GM18519 (cell line): ENCODE data around the gene B3GLCT.
"Not testable (repeated sequence)": the region's sequence is repeated elsewhere in the genome, so short reads cannot be mapped to it uniquely, and the experiment has no call there.

Source experiments
- ATAC-seq: cut with Tn5 transposase; IDR thresholded peaks from one replicate; pipeline ENCODE4 v1.9.1; 2021; ENCODE audit warnings: mild to moderate bottlenecking, moderate library complexity; ENCODE audit not compliant: unreplicated experiment, low FRiP score

The B3GLCT gene

GRCh38 chr13:31199849-31200636, at the start of gene B3GLCT:
B3GLCT (plus strand) TSS chr13:31199975; CDS start chr13:31200085, 110 bp downstream.
- peak; percentile 79 for ATAC-seq

GRCh38 chr13:31150315-31150985, 49.3 kb upstream of the B3GLCT start:
- ATAC-seq, result no peak

GRCh38 chr13:31151837-31152236, 47.9 kb upstream of the B3GLCT start:
- no peak for ATAC-seq

GRCh38 chr13:31154939-31155338, 44.8 kb upstream of the B3GLCT start:
- no peak for ATAC-seq

GRCh38 chr13:31159306-31159705, 40.5 kb upstream of the B3GLCT start:
- ATAC-seq, result no peak

GRCh38 chr13:31160857-31161556, 38.8 kb upstream of the B3GLCT start:
- ATAC-seq, result peak; percentile 23

GRCh38 chr13:31161557-31162150, 38.1 kb upstream of the B3GLCT start, which contains the start of gene HSPH1:
HSPH1 (minus strand) TSS chr13:31161904; CDS start chr13:31161582, 322 bp downstream.
- ATAC-seq, result peak; percentile 64

GRCh38 chr13:31162151-31163008, 37.4 kb upstream of the B3GLCT start:
- peak; percentile 71 for ATAC-seq

GRCh38 chr13:31166591-31166990, 33.2 kb upstream of the B3GLCT start:
- no peak for ATAC-seq

DNA sequence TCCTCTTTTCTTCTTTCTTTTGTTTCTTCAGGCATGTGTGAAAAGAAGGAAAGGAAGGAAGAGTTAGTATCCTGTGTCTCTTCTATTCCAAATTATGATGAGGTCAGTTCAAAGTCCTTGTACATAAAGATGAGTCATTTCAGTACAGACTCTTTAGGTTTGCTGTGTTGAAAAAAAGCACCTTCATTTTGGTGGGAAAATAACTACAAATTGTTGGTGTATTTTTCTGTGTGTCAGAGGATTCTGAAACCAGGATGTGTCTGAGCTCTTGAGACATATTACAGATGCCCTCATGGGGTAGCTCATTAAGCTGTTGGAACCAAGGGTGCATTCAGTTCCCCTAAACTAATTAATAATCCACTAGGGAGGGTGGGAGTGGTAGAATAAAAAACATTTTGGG, 32.3 kb upstream of the B3GLCT start:
- ATAC-seq, result peak; percentile 57

GRCh38 chr13:31168166-31168565, 31.6 kb upstream of the B3GLCT start:
- no peak for ATAC-seq

DNA sequence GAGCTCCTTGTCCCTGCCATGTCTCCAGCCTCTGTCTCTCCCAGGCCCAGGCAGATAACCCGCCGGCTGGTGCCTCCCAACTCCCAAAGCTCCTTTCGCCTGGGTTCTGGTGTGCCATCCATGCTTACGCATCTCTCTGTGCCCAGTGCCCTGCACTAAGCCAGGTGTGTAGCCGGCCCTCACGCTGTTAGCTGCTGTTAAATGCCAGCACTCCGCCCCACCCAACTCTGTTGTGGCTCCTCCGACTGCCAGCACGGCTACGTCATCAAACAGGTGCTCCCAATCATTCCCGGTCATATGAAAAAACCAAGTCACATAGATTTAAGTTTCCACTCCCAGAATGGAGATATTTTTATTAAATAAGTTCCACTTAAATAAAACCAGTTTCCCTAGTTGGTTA, 31.0 kb upstream of the B3GLCT start:
- no peak for ATAC-seq

DNA sequence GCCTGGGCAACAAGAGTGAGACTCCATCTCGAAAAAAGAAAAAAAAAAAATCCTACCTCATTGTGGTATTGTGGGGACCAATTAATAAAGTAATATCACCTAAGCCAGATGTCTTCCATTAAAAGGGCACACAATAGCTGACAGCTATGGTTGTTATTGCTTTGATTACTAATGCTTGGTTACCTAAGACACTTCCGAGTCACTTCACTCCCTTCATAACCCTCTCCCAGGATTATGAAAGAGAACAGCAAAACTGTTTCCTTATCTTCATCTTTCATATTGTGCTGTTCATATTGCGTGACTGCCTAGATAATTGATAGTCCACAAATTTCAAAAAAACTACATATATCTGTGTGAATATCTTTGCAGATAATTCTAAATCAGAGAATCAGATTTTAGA, 27.8 kb upstream of the B3GLCT start:
- ATAC-seq, result no peak

DNA sequence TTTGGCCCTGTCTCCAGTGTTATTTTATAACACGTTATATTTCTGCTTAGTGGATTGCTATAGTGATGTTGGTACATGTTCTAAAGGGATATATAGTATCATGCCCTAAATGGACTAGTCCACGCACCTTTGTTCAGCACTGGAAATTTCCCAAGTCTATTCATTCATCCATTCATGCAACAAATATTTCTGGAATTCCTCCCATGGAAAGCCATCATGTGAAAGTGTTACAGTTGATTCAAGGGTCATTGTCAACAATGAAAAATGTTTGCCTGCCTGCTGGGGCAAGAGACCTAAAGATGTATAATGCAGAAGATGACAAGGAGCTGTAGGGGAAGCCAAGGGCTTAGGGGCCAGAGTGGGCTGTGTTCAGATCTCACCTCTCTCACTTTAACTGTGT, 27.2 kb upstream of the B3GLCT start:
- no peak for ATAC-seq

- no peak for ATAC-seq
Measured at GRCh38 chr13:31174018-31174417, 25.8 kb upstream of the B3GLCT start.

GRCh38 chr13:31175847-31176532, 23.8 kb upstream of the B3GLCT start:
- no peak for ATAC-seq

- ATAC-seq, result not testable (repeated sequence)
Measured at GRCh38 chr13:31177813-31178495, 21.8 kb upstream of the B3GLCT start.

GRCh38 chr13:31179241-31179640, 20.5 kb upstream of the B3GLCT start:
- no peak for ATAC-seq

- ATAC-seq, result no peak
Measured at GRCh38 chr13:31179754-31180153, 20.0 kb upstream of the B3GLCT start.
